ENCODE measurements around the gene ZBTB12.

Gene ZBTB12

GRCh38 chr6:31898383-31899011 lies 3.4 kb downstream of the ZBTB12 start:
- peak overlapping the region; percentile 96 to 99 for H3K4me3 ChIP-seq (ENCODE audit: low read length in 2 of 2)
- H3K36me3 ChIP-seq (ENCODE audit: control insufficient read depth in 2 of 2, insufficient read depth in 2 of 2, low read length in 2 of 2) = peaks cover 2 to 5% of the 10 kb centered on the region in 2 donors
- peaks cover 19 to 20% of the 10 kb centered on the region in 2 donors for H3K4me1 ChIP-seq (ENCODE audit: control insufficient read depth in 2 of 2, insufficient read depth in 2 of 2, low read length in 2 of 2)
- H3K9me3 ChIP-seq (ENCODE audit: control insufficient read depth in 2 of 2, low read length in 2 of 2) = no peaks in the 10 kb centered on the region
- no peaks in the 10 kb centered on the region for H3K27me3 ChIP-seq (ENCODE audit: control insufficient read depth in 2 of 2, insufficient read depth in 2 of 2, low read length in 2 of 2)
- H3K27ac ChIP-seq (ENCODE audit: low read depth in 2 of 2, low read length in 2 of 2) = peak overlapping the region; percentile 69 to 84
- peak overlapping the region; percentile 94 to 98 for H3K9ac ChIP-seq (ENCODE audit: low read depth in 1 of 2, low read length in 2 of 2)

DNA sequence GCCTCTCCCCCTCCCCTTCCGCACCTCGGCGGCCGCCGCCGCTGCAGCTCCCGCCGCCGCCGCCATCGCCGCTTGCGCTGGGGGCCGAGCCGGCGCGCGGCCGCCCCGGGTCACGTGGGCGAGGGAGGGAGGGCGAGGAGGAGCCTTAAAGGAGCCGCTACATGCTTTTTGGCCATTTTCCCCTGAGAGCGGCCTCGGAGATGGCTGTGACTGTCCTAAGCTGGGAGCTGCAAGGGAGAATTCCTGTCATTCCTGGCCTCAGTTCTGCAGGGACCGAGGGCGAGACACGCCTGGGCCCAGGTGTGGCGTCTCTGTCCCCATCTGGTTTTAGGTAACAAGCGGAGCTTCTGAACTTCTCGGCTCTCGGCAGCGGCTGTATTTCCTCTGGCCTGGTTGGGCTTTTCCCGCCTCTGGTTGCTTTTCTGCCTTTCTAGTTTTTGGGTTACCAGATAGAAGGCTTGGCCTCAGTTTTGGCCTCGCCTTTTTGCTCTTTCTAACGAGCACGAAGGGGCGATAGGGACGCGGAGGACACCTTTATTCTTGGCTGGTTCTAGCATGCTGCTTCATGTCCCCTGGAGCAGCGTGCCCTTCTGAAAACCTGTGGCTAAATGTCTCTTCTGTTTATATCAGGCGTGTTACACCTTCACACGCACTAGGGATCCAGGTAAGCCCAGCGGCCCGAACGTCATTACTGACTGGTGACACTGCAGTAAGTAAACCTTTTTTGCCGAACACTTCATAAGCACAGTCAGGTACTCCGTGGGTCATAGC lies 4.1 kb downstream of the ZBTB12 start, which contains the start of gene EHMT2:
Gene EHMT2 (minus strand): TSS at position 87 of the 771 bp plus-strand sequence. CDS start 21 bp downstream, at position 66.
- no peaks in the 10 kb centered on the region for H3K9me3 ChIP-seq (ENCODE audit: control insufficient read depth in 2 of 2, low read length in 2 of 2)

DNA sequence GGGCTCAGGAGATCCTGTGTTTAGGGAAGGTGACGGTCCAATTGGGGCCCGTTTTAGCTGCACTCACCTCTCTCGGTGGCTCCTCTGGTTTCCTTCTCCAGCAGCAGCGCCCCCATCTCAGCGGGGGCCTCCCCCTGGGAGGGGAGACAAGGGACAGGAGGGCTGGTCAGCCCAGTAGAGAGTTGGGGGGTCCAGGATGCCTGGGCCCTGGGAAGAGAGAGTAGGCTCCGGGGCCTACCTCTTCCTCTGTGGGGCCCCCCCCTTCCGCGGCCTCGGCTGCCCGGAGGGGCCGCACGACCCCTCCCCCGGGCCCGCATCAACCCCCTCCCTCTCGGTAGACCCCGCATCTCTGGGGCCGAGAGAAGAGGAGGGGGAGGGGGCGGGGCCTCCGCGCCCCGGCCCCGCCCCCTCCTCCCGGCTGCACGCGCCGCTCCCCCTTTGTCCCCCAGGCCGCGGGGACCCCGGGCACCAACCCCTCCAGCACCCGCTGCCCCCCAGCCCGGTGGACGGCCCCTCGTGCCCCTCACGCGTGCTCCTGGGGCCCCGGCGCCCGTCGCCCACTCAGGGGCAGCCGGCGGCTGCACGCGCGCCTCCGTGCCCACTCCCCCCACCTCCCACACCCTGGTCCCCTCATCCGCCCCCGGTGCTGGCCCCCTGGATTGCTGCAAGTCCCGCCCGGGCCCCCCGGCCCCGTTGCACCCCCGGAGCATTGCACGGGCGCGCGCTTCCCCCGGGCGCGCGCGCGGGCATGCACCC lies 4.9 kb downstream of the ZBTB12 start:
- Histone ChIP-seq H3K9ac (ENCODE audit: low read depth in 1 of 2, low read length in 2 of 2) (peak overlapping the region; percentile 52 to 94), H3K4me3 (ENCODE audit: low read length in 2 of 2) (peak overlapping the region; percentile 96 to 99), H3K9me3 (ENCODE audit: control insufficient read depth in 2 of 2, low read length in 2 of 2) (no peaks in the 10 kb centered on the region), H3K27me3 (ENCODE audit: control insufficient read depth in 2 of 2, insufficient read depth in 2 of 2, low read length in 2 of 2) (no peaks in the 10 kb centered on the region), H3K4me1 (ENCODE audit: control insufficient read depth in 2 of 2, insufficient read depth in 2 of 2, low read length in 2 of 2) (peaks cover 12 to 14% of the 10 kb centered on the region in 2 donors), H3K36me3 (ENCODE audit: control insufficient read depth in 2 of 2, insufficient read depth in 2 of 2, low read length in 2 of 2) (peaks cover 5 to 18% of the 10 kb centered on the region in 2 donors), H3K27ac (ENCODE audit: low read depth in 2 of 2, low read length in 2 of 2) (peak overlapping the region; percentile 35 to 43)

More for the DNA sequence above, 4.1 kb downstream of the ZBTB12 start, which contains the start of gene EHMT2:
- Histone ChIP-seq H3K9ac (ENCODE audit: low read depth in 1 of 2, low read length in 2 of 2) (peak within 1 kb of the TSS; percentile 94 to 98), H3K4me3 (ENCODE audit: low read length in 2 of 2) (peak within 1 kb of the TSS; percentile 96 to 99), H3K27me3 (ENCODE audit: control insufficient read depth in 2 of 2, insufficient read depth in 2 of 2, low read length in 2 of 2) (no peaks in the 10 kb centered on the region), H3K27ac (ENCODE audit: low read depth in 2 of 2, low read length in 2 of 2) (peak within 1 kb of the TSS; percentile 69 to 84), H3K4me1 (ENCODE audit: control insufficient read depth in 2 of 2, insufficient read depth in 2 of 2, low read length in 2 of 2) (peaks cover 17 to 18% of the 10 kb centered on the region in 2 donors), H3K36me3 (ENCODE audit: control insufficient read depth in 2 of 2, insufficient read depth in 2 of 2, low read length in 2 of 2) (peaks cover 5 to 12% of the 10 kb centered on the region in 2 donors)

GRCh38 chr6:31896493-31896855 lies 5.4 kb downstream of the ZBTB12 start:
- H3K36me3 ChIP-seq (ENCODE audit: control insufficient read depth in 2 of 2, insufficient read depth in 2 of 2, low read length in 2 of 2) = peaks cover 9 to 22% of the 10 kb centered on the region in 2 donors

DNA sequence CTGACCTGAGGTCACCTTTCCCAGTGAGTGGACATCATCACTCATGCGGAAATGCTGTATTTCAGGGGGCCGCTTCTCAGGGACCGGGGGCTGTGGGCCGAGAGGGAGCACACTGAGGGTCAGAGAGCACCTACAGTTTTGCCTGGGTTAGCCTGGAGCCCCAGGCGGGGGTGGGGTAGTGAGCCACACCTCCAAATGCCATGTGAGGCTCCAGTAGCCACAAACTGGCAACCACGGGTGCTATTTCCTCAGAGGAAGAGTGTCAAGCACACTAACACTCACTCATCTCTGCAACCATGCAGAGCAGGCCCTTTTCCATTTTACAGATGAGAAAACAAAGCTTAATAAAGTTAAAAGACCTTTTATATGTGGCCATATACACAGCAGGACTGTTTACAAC lies 9.1 kb downstream of the ZBTB12 start:
- Histone ChIP-seq H3K27me3 (ENCODE audit: control insufficient read depth in 2 of 2, insufficient read depth in 2 of 2, low read length in 2 of 2) (no peaks in the 10 kb centered on the region), H3K4me3 (ENCODE audit: low read length in 2 of 2) (no peak overlapping the region), H3K4me1 (ENCODE audit: control insufficient read depth in 2 of 2, insufficient read depth in 2 of 2, low read length in 2 of 2) (peaks cover 0 to 5% of the 10 kb centered on the region in 2 donors), H3K9me3 (ENCODE audit: control insufficient read depth in 2 of 2, low read length in 2 of 2) (no peaks in the 10 kb centered on the region), H3K36me3 (ENCODE audit: control insufficient read depth in 2 of 2, insufficient read depth in 2 of 2, low read length in 2 of 2) (peaks cover 23 to 41% of the 10 kb centered on the region in 2 donors), H3K9ac (ENCODE audit: low read depth in 1 of 2, low read length in 2 of 2) (no peak overlapping the region), H3K27ac (ENCODE audit: low read depth in 2 of 2, low read length in 2 of 2) (no peak overlapping the region)

More at GRCh38 chr6:31896493-31896855, 5.4 kb downstream of the ZBTB12 start:
- peak overlapping the region; percentile 51 to 52 for H3K9ac ChIP-seq (ENCODE audit: low read depth in 1 of 2, low read length in 2 of 2)
- H3K4me3 ChIP-seq (ENCODE audit: low read length in 2 of 2) = peak overlapping the region; percentile 57 to 96
- no peaks in the 10 kb centered on the region for H3K27me3 ChIP-seq (ENCODE audit: control insufficient read depth in 2 of 2, insufficient read depth in 2 of 2, low read length in 2 of 2)
- no peaks in the 10 kb centered on the region for H3K9me3 ChIP-seq (ENCODE audit: control insufficient read depth in 2 of 2, low read length in 2 of 2)
- H3K4me1 ChIP-seq (ENCODE audit: control insufficient read depth in 2 of 2, insufficient read depth in 2 of 2, low read length in 2 of 2) = peaks cover 12 to 14% of the 10 kb centered on the region in 2 donors
- peak overlapping the region in 1 of 2 donors; percentile 43 for H3K27ac ChIP-seq (ENCODE audit: low read depth in 2 of 2, low read length in 2 of 2)

- no peaks in the 10 kb centered on the region for H3K4me1 ChIP-seq (ENCODE audit: control insufficient read depth in 2 of 2, insufficient read depth in 2 of 2, low read length in 2 of 2)
- no peak overlapping the region for H3K27ac ChIP-seq (ENCODE audit: low read depth in 2 of 2, low read length in 2 of 2)
- H3K9me3 ChIP-seq (ENCODE audit: control insufficient read depth in 2 of 2, low read length in 2 of 2) = no peaks in the 10 kb centered on the region
- H3K4me3 ChIP-seq (ENCODE audit: low read length in 2 of 2) = no peak overlapping the region
- H3K27me3 ChIP-seq (ENCODE audit: control insufficient read depth in 2 of 2, insufficient read depth in 2 of 2, low read length in 2 of 2) = no peaks in the 10 kb centered on the region
- H3K36me3 ChIP-seq (ENCODE audit: control insufficient read depth in 2 of 2, insufficient read depth in 2 of 2, low read length in 2 of 2) = peaks cover 39 to 54% of the 10 kb centered on the region in 2 donors
- no peak overlapping the region for H3K9ac ChIP-seq (ENCODE audit: low read depth in 1 of 2, low read length in 2 of 2)
Measured at GRCh38 chr6:31889331-31889972, 12.4 kb downstream of the ZBTB12 start.

DNA sequence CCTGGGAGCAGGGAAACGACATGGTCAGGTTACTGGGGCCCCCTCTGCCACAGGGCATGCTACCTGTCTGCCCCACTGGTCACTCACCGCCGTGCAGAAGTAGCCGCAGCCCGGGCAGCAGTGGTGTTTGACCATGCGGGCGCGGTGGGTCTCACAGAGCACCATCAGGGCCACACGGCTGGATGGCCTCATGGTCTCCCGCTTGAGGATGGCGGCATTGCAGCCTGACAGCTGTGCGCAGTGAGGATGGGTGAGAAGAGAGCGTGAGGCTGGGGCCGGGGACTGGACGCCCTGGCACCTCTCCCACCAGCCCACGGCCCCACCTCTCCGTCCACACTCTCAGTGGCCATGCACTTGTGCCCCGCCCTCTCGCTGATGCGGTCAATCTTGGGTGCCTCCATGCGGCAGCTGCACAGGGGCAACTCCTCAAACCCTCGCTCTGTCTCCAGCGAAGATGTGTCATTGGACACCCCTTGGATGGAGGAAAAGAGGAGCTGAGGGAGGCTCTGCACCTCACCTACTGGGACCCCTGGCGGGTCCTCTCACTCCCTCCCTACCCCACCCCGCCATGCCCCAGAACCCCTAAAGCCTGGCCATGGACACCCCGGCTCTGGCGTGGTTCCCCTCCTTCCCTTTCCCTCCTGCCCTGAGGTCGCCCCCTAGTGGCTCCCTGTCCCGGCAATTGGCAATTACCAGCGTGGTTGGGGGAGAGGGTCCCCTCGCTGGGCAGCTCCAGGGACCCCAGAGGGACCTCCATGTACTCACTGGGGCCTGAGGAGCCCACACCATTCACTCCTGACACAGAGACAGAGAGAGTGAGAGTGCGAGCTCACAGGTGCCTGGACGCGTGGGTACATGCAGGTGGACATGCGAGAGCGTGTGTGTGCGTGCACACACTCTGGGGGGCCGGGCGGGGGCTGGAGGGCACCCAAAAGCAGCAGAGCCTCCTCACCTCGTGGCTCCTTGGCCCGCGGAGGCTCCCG lies 13.3 kb downstream of the ZBTB12 start:
- no peak overlapping the region for H3K27ac ChIP-seq (ENCODE audit: low read depth in 2 of 2, low read length in 2 of 2)
- no peak overlapping the region for H3K9ac ChIP-seq (ENCODE audit: low read depth in 1 of 2, low read length in 2 of 2)
- H3K4me3 ChIP-seq (ENCODE audit: low read length in 2 of 2) = no peak overlapping the region
- no peaks in the 10 kb centered on the region for H3K9me3 ChIP-seq (ENCODE audit: control insufficient read depth in 2 of 2, low read length in 2 of 2)
- no peaks in the 10 kb centered on the region for H3K4me1 ChIP-seq (ENCODE audit: control insufficient read depth in 2 of 2, insufficient read depth in 2 of 2, low read length in 2 of 2)
- H3K36me3 ChIP-seq (ENCODE audit: control insufficient read depth in 2 of 2, insufficient read depth in 2 of 2, low read length in 2 of 2) = peaks cover 42 to 59% of the 10 kb centered on the region in 2 donors
- H3K27me3 ChIP-seq (ENCODE audit: control insufficient read depth in 2 of 2, insufficient read depth in 2 of 2, low read length in 2 of 2) = no peaks in the 10 kb centered on the region

GRCh38 chr6:31887173-31888007 lies 14.5 kb downstream of the ZBTB12 start:
- Histone ChIP-seq H3K27me3 (ENCODE audit: control insufficient read depth in 2 of 2, insufficient read depth in 2 of 2, low read length in 2 of 2) (no peaks in the 10 kb centered on the region), H3K27ac (ENCODE audit: low read depth in 2 of 2, low read length in 2 of 2) (no peak overlapping the region), H3K36me3 (ENCODE audit: control insufficient read depth in 2 of 2, insufficient read depth in 2 of 2, low read length in 2 of 2) (peaks cover 50 to 61% of the 10 kb centered on the region in 2 donors), H3K4me1 (ENCODE audit: control insufficient read depth in 2 of 2, insufficient read depth in 2 of 2, low read length in 2 of 2) (no peaks in the 10 kb centered on the region), H3K4me3 (ENCODE audit: low read length in 2 of 2) (no peak overlapping the region), H3K9ac (ENCODE audit: low read depth in 1 of 2, low read length in 2 of 2) (no peak overlapping the region), H3K9me3 (ENCODE audit: control insufficient read depth in 2 of 2, low read length in 2 of 2) (no peaks in the 10 kb centered on the region)

Measured in mucosa of rectum (tissue), 2 donors.